Caco-2 (cell line): Measurements from ENCODE around the gene NEMP2. TPM values are rescaled to one million over a fixed set of nuclear protein-coding genes. Genes with fewer than 3 reads are reported as not detected.

Source experiments
- BruUV-seq: library from RNA; stranded (reverse); fragments of 400-500 nt; replicated peaks from 2 replicates; lab custom pipeline; 2021; lab: Mats Ljungman, UMichigan
- CTCF ChIA-PET: fragments of 300-600 bp; sonication (Branson Sonifier 250); formaldehyde crosslinking; loops from one replicate; lab custom pipeline; 2022; ENCODE audit warnings: antibody characterized with exemption; lab: Charles Lee
- POLR2A ChIA-PET: fragments of 300-600 bp; sonication (Branson Sonifier 250); formaldehyde crosslinking; loops from one replicate; lab custom pipeline; 2022; ENCODE audit warnings: antibody characterized with exemption; lab: Charles Lee
- DNase-seq, 2 experiments: peaks; one replicate each; pipeline versions ENCODE4 v3.0.0 to v3.0.0-alpha.2; 2020 to 2022
- H3K27me3 ChIP-seq: replicated peaks from 2 replicates; pipeline ENCODE4 v1.6.0; 2011; ENCODE audit warnings: low read length; ENCODE audit not compliant: control insufficient read depth, insufficient read depth
- H3K36me3 ChIP-seq: 2 replicates; pipeline ENCODE4 v1.5.1; 2011; ENCODE audit warnings: low read length; ENCODE audit not compliant: control insufficient read depth, insufficient read depth
- H3K4me1 ChIP-seq: fragments of 250-450 bp; sonication (Bioruptor Pico); 2 replicates; pipeline ENCODE4 v1.5.1; 2020; ENCODE audit warnings: mild to moderate bottlenecking
- H3K4me3 ChIP-seq: 2 replicates; pipeline ENCODE4 v1.5.1; 2011; ENCODE audit warnings: low read depth, mild to moderate bottlenecking, control low read depth, low read length
- H3K9me3 ChIP-seq: fragments of 250-450 bp; sonication (Bioruptor Pico); 2 replicates; pipeline ENCODE4 v1.5.1; 2020; ENCODE audit warnings: mild to moderate bottlenecking, moderate library complexity
- H3K27ac Mint-ChIP-seq: one replicate; pipeline ENCODE4 v1.8.0; 2022; ENCODE audit warnings: mixed read lengths; ENCODE audit not compliant: unreplicated experiment
- H3K27me3 Mint-ChIP-seq: one replicate; pipeline ENCODE4 v1.8.0; 2022; ENCODE audit warnings: mixed read lengths; ENCODE audit not compliant: insufficient read depth, unreplicated experiment
- H3K36me3 Mint-ChIP-seq: one replicate; pipeline ENCODE4 v1.8.0; 2022; ENCODE audit warnings: mild to moderate bottlenecking, mixed read lengths; ENCODE audit not compliant: insufficient read depth, unreplicated experiment
- H3K4me1 Mint-ChIP-seq: one replicate; pipeline ENCODE4 v1.8.0; 2022; ENCODE audit warnings: low read depth, mixed read lengths; ENCODE audit not compliant: unreplicated experiment
- H3K4me3 Mint-ChIP-seq: one replicate; pipeline ENCODE4 v1.8.0; 2022; ENCODE audit warnings: mild to moderate bottlenecking, moderate library complexity, mixed read lengths; ENCODE audit not compliant: unreplicated experiment
- H3K9me3 Mint-ChIP-seq: one replicate; pipeline ENCODE4 v1.8.0; 2022; ENCODE audit warnings: mixed read lengths; ENCODE audit not compliant: unreplicated experiment
- intact Hi-C: fragments of 100-400 bp; cut with micrococcal nuclease; formaldehyde crosslinking; loops from one replicate; pipeline ENCODE4 v1.10.0; 2022; ENCODE audit not compliant: unreplicated experiment
- total RNA-seq: library from RNA; stranded (reverse); gene quantifications from 2 replicates; pipeline ENCODE4 v1.2.3, GENCODE V29; 2022
- TF ChIP-seq, protein P1 (sequence below), 2 experiments: fragments of 200-600 bp in 1 of 2; IDR thresholded peaks; 1 replicate in 1 of 2; 2 replicates in 1 of 2; pipeline versions ENCODE4 v1.5.1 to v1.8.0; 2011 to 2022; ENCODE audit warnings: antibody characterized with exemption in 1 of 2, control low read depth in 1 of 2, inconsistent platforms in 1 of 2, low read depth in 1 of 2, low read length in 1 of 2, mild to moderate bottlenecking in 1 of 2, moderate library complexity in 1 of 2; ENCODE audit not compliant: insufficient read depth in 1 of 2, severe bottlenecking in 1 of 2, unreplicated experiment in 1 of 2

The NEMP2 gene
- total RNA-seq, 1 experiment from 2014 or later: 19.1 TPM

- Mint-ChIP-seq H3K4me1 (no peaks in the 10 kb centered on the region), H3K9me3 (peaks cover 28% of the 10 kb centered on the region), H3K36me3 (no peaks in the 10 kb centered on the region), H3K27me3 (no peaks in the 10 kb centered on the region), H3K27ac (no peak overlapping the region), H3K4me3 (no peak overlapping the region)
- TF ChIP-seq, protein P1, sequence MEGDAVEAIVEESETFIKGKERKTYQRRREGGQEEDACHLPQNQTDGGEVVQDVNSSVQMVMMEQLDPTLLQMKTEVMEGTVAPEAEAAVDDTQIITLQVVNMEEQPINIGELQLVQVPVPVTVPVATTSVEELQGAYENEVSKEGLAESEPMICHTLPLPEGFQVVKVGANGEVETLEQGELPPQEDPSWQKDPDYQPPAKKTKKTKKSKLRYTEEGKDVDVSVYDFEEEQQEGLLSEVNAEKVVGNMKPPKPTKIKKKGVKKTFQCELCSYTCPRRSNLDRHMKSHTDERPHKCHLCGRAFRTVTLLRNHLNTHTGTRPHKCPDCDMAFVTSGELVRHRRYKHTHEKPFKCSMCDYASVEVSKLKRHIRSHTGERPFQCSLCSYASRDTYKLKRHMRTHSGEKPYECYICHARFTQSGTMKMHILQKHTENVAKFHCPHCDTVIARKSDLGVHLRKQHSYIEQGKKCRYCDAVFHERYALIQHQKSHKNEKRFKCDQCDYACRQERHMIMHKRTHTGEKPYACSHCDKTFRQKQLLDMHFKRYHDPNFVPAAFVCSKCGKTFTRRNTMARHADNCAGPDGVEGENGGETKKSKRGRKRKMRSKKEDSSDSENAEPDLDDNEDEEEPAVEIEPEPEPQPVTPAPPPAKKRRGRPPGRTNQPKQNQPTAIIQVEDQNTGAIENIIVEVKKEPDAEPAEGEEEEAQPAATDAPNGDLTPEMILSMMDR (IDR thresholded peaks at IDR 0.05; ENCODE audit: insufficient read depth in 1 of 2, low read depth in 1 of 2, low read length in 1 of 2, severe bottlenecking in 1 of 2, unreplicated experiment in 1 of 2): no peak
- Histone ChIP-seq H3K36me3 (no peaks in the 10 kb centered on the region; the same call in 1 of the 2 replicates), H3K27me3 (no peaks in the 10 kb centered on the region), H3K9me3 (0 out of 2 replicates have a peak, but pooled peaks cover 3% of the 10 kb centered on the region), H3K4me3 (no peak overlapping the region), H3K4me1 (no peaks in the 10 kb centered on the region)
- CTCF ChIA-PET: no interaction called here
- no TSS peak for BruUV-seq
- no peak for DNase-seq
- intact Hi-C loops: no loop called here
- POLR2A ChIA-PET: no interaction called here
Observed at GRCh38 chr2:190490502-190490901, 44.0 kb downstream of the NEMP2 start.

- Histone ChIP-seq H3K4me1 (0 out of 2 replicates have a peak, but pooled peaks cover 3% of the 10 kb centered on the region), H3K27me3 (no peaks in the 10 kb centered on the region), H3K4me3 (no peak overlapping the region), H3K9me3 (0 out of 2 replicates have a peak, but pooled peaks cover 3% of the 10 kb centered on the region), H3K36me3 (no peaks in the 10 kb centered on the region; the same call in 1 of the 2 replicates)
- Mint-ChIP-seq H3K9me3 (peaks cover 21% of the 10 kb centered on the region), H3K27me3 (no peaks in the 10 kb centered on the region), H3K36me3 (no peaks in the 10 kb centered on the region), H3K27ac (no peak overlapping the region), H3K4me3 (no peak overlapping the region), H3K4me1 (peaks cover 5% of the 10 kb centered on the region)
- no peak for DNase-seq
- BruUV-seq: no TSS peak
- POLR2A ChIA-PET: interaction anchor here (0.6 kb wide), 1 partner anchor 530 kb away, joined by 3 read pairs; no protein-coding TSS in a partner anchor
- CTCF ChIA-PET: no interaction called here
- intact Hi-C loops: no loop called here
- TF ChIP-seq, protein P1 (IDR thresholded peaks at IDR 0.05; ENCODE audit: insufficient read depth in 1 of 2, low read depth in 1 of 2, low read length in 1 of 2, severe bottlenecking in 1 of 2, unreplicated experiment in 1 of 2): no peak
Observed at GRCh38 chr2:190489475-190489874, 45.0 kb downstream of the NEMP2 start.

DNA sequence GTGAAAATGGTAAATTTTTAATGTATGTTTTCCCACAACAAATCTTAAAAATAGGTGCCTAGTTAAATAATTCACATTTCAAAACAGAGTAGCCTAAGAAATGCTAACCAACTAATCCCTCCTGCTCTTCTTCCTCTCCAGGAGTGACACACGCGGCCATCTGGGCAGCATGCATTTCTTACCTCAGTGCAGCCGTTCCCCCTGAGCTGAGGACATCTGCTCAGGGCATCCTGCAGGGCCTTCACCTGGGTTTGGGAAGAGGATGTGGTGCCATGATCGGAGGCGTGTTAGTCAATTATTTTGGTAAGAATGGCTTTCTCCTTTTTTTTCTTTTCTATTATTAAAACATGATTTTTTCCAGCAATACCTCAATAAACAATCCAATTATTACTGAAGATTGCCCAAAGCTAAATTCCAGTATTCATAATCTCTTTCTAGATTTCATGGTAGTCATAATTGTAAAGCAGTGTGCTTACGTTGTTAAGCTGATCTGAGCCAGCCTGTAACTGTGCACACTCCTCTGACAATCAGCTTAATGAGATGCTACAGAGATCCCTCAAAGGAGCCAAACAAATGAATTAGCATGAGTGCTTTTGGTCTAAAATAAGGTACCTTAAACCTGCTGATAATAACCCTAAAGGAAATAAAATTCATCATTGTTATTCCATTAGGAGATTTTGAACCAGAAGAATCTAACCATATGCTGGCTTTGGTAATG is 45.8 kb downstream of the NEMP2 start:
- Mint-ChIP-seq H3K27ac (no peak overlapping the region), H3K36me3 (no peaks in the 10 kb centered on the region), H3K9me3 (peaks cover 19% of the 10 kb centered on the region), H3K4me3 (no peak overlapping the region), H3K4me1 (peaks cover 13% of the 10 kb centered on the region), H3K27me3 (no peaks in the 10 kb centered on the region)
- no peak overlapping the region for H3K4me3 ChIP-seq
- ChIA-PET CTCF (no interaction called here), POLR2A (no interaction called here)
- H3K9me3 ChIP-seq: 0 out of 2 replicates have a peak, but pooled peaks cover 3% of the 10 kb centered on the region
- intact Hi-C loops: no loop called here
- H3K4me1 ChIP-seq: 0 out of 2 replicates have a peak, but pooled peaks cover 9% of the 10 kb centered on the region
- no TSS peak for BruUV-seq
- TF ChIP-seq, protein P1 (IDR thresholded peaks at IDR 0.05; ENCODE audit: insufficient read depth in 1 of 2, low read depth in 1 of 2, low read length in 1 of 2, severe bottlenecking in 1 of 2, unreplicated experiment in 1 of 2): no peak
- no peaks in the 10 kb centered on the region; the same call in 1 of the 2 replicates for H3K36me3 ChIP-seq
- H3K27me3 ChIP-seq: no peaks in the 10 kb centered on the region
- DNase-seq: no peak
